HEK293T (cell line): ENCODE data around the gene RANBP3.

Experiments
- CTCF ChIA-PET: fragments of 350-600 bp; formaldehyde crosslinking; extraction: SDS; loops from one replicate; lab custom pipeline; 2021; ENCODE audit warnings: antibody characterized with exemption, inconsistent platforms; lab: Yijun Ruan, JAX
- POLR2A ChIA-PET: fragments of 350-600 bp; formaldehyde crosslinking; extraction: SDS; loops from one replicate; lab custom pipeline; 2020; ENCODE audit warnings: antibody characterized with exemption, inconsistent platforms; lab: Yijun Ruan, JAX
- DNase-seq: peaks from one replicate; pipeline ENCODE4 v3.0.0; 2012; ENCODE audit warnings: mixed read lengths; ENCODE audit errors: extremely low spot score
- ARNT ChIP-seq: fragments of 450-650 bp; IDR thresholded peaks from 2 replicates; pipeline ENCODE4 v1.6.1; 2017; ENCODE audit warnings: mild to moderate bottlenecking
- BHLHE40 ChIP-seq: fragments of 450-650 bp; IDR thresholded peaks from 2 replicates; pipeline ENCODE4 v1.6.1; 2016; ENCODE audit warnings: mild to moderate bottlenecking, moderate library complexity, borderline replicate concordance
- CTBP1 ChIP-seq: fragments of 450-650 bp; IDR thresholded peaks from 2 replicates; pipeline ENCODE4 v1.6.1; 2016; ENCODE audit warnings: borderline replicate concordance
- ELF4 ChIP-seq: fragments of 450-650 bp; IDR thresholded peaks from 2 replicates; pipeline ENCODE4 v1.6.1; 2017; ENCODE audit warnings: antibody characterized with exemption
- FOXA1 ChIP-seq: fragments of 450-650 bp; IDR thresholded peaks from 2 replicates; pipeline ENCODE4 v1.6.1; 2016; ENCODE audit warnings: mild to moderate bottlenecking
- FOXK2 ChIP-seq: fragments of 450-650 bp; IDR thresholded peaks from 2 replicates; pipeline ENCODE4 v1.6.1; 2016; ENCODE audit warnings: mild to moderate bottlenecking
- FOXM1 ChIP-seq: fragments of 450-650 bp; IDR thresholded peaks from 2 replicates; pipeline ENCODE4 v1.6.1; 2017; ENCODE audit warnings: mild to moderate bottlenecking, borderline replicate concordance
- HDGF ChIP-seq: fragments of 450-650 bp; IDR thresholded peaks from 2 replicates; pipeline ENCODE4 v1.6.1; 2017; ENCODE audit warnings: antibody characterized with exemption, borderline replicate concordance
- L3MBTL2 ChIP-seq: fragments of 450-650 bp; conservative IDR thresholded peaks from 2 replicates; pipeline ENCODE4 v1.6.1; 2016; ENCODE audit warnings: mild to moderate bottlenecking
- LEF1 ChIP-seq: fragments of 450-650 bp; IDR thresholded peaks from 2 replicates; pipeline ENCODE4 v1.6.1; 2017; ENCODE audit warnings: mild to moderate bottlenecking, borderline replicate concordance
- NFRKB ChIP-seq: fragments of 450-650 bp; IDR thresholded peaks from 2 replicates; pipeline ENCODE4 v1.6.1; 2016; ENCODE audit warnings: mild to moderate bottlenecking, moderate library complexity
- PKNOX1 ChIP-seq: fragments of 450-650 bp; IDR thresholded peaks from 2 replicates; pipeline ENCODE4 v1.6.1; 2016
- SP1 ChIP-seq: fragments of 450-650 bp; IDR thresholded peaks from 2 replicates; pipeline ENCODE4 v1.6.1; 2017
- SUZ12 ChIP-seq: fragments of 450-650 bp; IDR thresholded peaks from 2 replicates; pipeline ENCODE4 v1.6.1; 2016; ENCODE audit warnings: mild to moderate bottlenecking
- TARDBP ChIP-seq: fragments of 450-650 bp; IDR thresholded peaks from 2 replicates; pipeline ENCODE4 v1.6.1; 2016
- ZNF384 ChIP-seq: fragments of 450-650 bp; IDR thresholded peaks from 2 replicates; pipeline ENCODE4 v1.6.1; 2016

Gene RANBP3

GRCh38 chr19:5955636-5955935 is 22.4 kb downstream of the RANBP3 start:
- TF ChIP-seq FOXM1: no peak
- TF ChIP-seq HDGF: no peak
- no peak for TF ChIP-seq L3MBTL2
- no peak for TF ChIP-seq ARNT
- no peak for TF ChIP-seq SP1
- no peak for TF ChIP-seq ELF4
- no peak for TF ChIP-seq NFRKB
- no peak for TF ChIP-seq CTBP1
- no peak for DNase-seq
- POLR2A ChIA-PET: no interaction called here
- CTCF ChIA-PET: interaction anchor here (4.3 kb wide), 1 partner anchor 12 kb away, joined by 20 read pairs; no protein-coding TSS in a partner anchor

GRCh38 chr19:5954293-5954692 is 23.6 kb downstream of the RANBP3 start:
- DNase-seq: no peak
- ChIA-PET POLR2A (interaction anchor here (0.6 kb wide), 1 partner anchor 67 kb away, joined by 3 read pairs; no protein-coding TSS in a partner anchor), CTCF (interaction anchor here (0.6 kb wide), 1 partner anchor 180 kb away, joined by 6 read pairs; no protein-coding TSS in a partner anchor)
- TF ChIP-seq TARDBP (no peak), FOXK2 (no peak), HDGF (no peak)

GRCh38 chr19:5953680-5954213 is 24.2 kb downstream of the RANBP3 start:
- CTCF ChIA-PET: interaction anchor here (1.0 kb wide), 1 partner anchor 149 kb away, joined by 3 read pairs; no protein-coding TSS in a partner anchor
- POLR2A ChIA-PET: interaction anchor here (0.6 kb wide), 1 partner anchor 67 kb away, joined by 3 read pairs; no protein-coding TSS in a partner anchor
- TF ChIP-seq ELF4 (no peak), L3MBTL2 (no peak), BHLHE40 (no peak)
- no peak for DNase-seq

- POLR2A ChIA-PET: no interaction called here
- DNase-seq: no peak
- CTCF ChIA-PET: interaction anchor here (0.9 to 1.0 kb wide), 2 partner anchors 15 to 149 kb away, joined by 3 read pairs; no protein-coding TSS in a partner anchor
- no peak for TF ChIP-seq BHLHE40
- TF ChIP-seq ELF4: no peak
- no peak for TF ChIP-seq SUZ12
- TF ChIP-seq SP1: no peak
- TF ChIP-seq FOXM1: no peak
- no peak for TF ChIP-seq HDGF
- TF ChIP-seq CTBP1: no peak
- TF ChIP-seq LEF1: no peak
- TF ChIP-seq TARDBP: no peak
- no peak for TF ChIP-seq FOXA1
- no peak for TF ChIP-seq NFRKB
- TF ChIP-seq FOXK2: no peak
- TF ChIP-seq ZNF384: no peak
- TF ChIP-seq PKNOX1: no peak
- TF ChIP-seq ARNT: no peak
- TF ChIP-seq L3MBTL2: no peak
Measured at GRCh38 chr19:5953030-5953589, 24.8 kb downstream of the RANBP3 start.

GRCh38 chr19:5952193-5953029 is 25.5 kb downstream of the RANBP3 start:
- POLR2A ChIA-PET: interaction anchor here (1.1 kb wide), 2 partner anchors 26 to 48 kb away, joined by 3 read pairs; partner anchors contain the start of genes NDUFA11 and RANBP3
- CTCF ChIA-PET: interaction anchor here (0.9 kb wide), 1 partner anchor 15 kb away, joined by 3 read pairs; no protein-coding TSS in a partner anchor
- TF ChIP-seq L3MBTL2 (no peak), ZNF384 (no peak), PKNOX1 (no peak), ARNT (no peak), CTBP1 (no peak), NFRKB (no peak), TARDBP (no peak), BHLHE40 (no peak), FOXK2 (no peak)
- no peak for DNase-seq

- TF ChIP-seq FOXA1 (no peak), FOXK2 (no peak), L3MBTL2 (no peak), FOXM1 (no peak), ZNF384 (no peak), TARDBP (no peak), SUZ12 (no peak), PKNOX1 (no peak), ARNT (no peak), HDGF (no peak), BHLHE40 (no peak), ELF4 (no peak), CTBP1 (no peak), SP1 (no peak), LEF1 (no peak), NFRKB (no peak)
- DNase-seq: no peak
- CTCF ChIA-PET: interaction anchor here (3.1 kb wide), 1 partner anchor 16 kb away, joined by 11 read pairs; no protein-coding TSS in a partner anchor
- POLR2A ChIA-PET: interaction anchor here (1.1 kb wide), 2 partner anchors 27 to 47 kb away, joined by 3 read pairs; partner anchors contain the start of genes NDUFA11 and RANBP3
Measured at GRCh38 chr19:5951338-5951861, 26.5 kb downstream of the RANBP3 start.
